Kidney epithelial cell (primary cell): ENCODE measurements around the gene SRPK3. TPM values are rescaled to one million over a fixed set of nuclear protein-coding genes. Genes with fewer than 3 reads are reported as not detected.

Experiments used
- DNase-seq: peaks from one replicate; pipeline ENCODE4 v3.0.0-alpha.2; 2010; ENCODE audit warnings: low read depth
- H3K27me3 ChIP-seq: 2 replicates; pipeline ENCODE4 v1.6.0; 2011; ENCODE audit warnings: low read length; ENCODE audit not compliant: control insufficient read depth, insufficient read depth
- H3K36me3 ChIP-seq: 2 replicates; pipeline ENCODE4 v1.5.1; 2011; ENCODE audit warnings: low read length; ENCODE audit not compliant: control insufficient read depth, insufficient read depth
- H3K4me3 ChIP-seq: 2 replicates; pipeline ENCODE4 v1.5.1; 2011; ENCODE audit warnings: low read depth, mild to moderate bottlenecking, control low read depth, low read length
- total RNA-seq: library from RNA; depleted of rRNA; stranded (reverse); fragments of >200 nt; gene quantifications from 2 replicates; pipeline ENCODE4 v1.2.3, GENCODE V29; 2015
- TF ChIP-seq, protein P1 (sequence below): IDR thresholded peaks from 2 replicates; pipeline ENCODE4 v1.5.1; 2011; ENCODE audit warnings: mild to moderate bottlenecking, moderate library complexity, low read length, control low read depth, inconsistent platforms; ENCODE audit not compliant: insufficient read depth, poor library complexity, severe bottlenecking

SRPK3 gene
- total RNA-seq, 1 donor from 2014 or later = 0.08 TPM

DNA sequence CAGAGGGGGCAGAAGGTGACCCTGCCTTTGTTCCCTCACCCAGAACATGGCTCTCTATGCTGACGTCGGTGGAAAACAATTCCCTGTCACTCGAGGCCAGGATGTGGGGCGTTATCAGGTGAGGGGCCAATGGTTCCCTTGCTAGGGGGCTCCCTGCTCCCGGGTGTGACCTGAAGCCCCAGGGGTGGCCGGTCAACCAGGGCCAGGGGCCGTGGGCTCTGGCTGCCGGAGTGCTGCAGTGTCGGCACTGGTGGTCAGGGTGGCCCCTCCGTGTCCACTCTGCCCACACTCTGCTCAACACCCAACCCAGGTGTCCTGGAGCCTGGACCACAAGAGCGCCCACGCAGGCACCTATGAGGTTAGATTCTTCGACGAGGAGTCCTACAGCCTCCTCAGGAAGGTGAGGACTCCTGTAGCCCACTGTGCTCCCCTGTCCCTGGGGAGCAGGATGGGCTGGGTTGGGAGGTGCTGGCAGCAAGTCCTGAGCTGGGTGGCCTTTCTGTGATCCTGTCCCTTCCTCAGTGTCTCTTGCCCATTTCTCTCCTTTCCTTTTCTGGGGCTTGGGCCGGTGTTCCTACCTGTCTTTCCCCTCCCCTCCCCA lies 16.7 kb downstream of the SRPK3 start:
- DNase-seq = no peak
- Histone ChIP-seq H3K4me3 (no peak overlapping the region), H3K36me3 (peaks cover 2% of the 10 kb centered on the region), H3K27me3 (no peaks in the 10 kb centered on the region)
- TF ChIP-seq, protein P1, sequence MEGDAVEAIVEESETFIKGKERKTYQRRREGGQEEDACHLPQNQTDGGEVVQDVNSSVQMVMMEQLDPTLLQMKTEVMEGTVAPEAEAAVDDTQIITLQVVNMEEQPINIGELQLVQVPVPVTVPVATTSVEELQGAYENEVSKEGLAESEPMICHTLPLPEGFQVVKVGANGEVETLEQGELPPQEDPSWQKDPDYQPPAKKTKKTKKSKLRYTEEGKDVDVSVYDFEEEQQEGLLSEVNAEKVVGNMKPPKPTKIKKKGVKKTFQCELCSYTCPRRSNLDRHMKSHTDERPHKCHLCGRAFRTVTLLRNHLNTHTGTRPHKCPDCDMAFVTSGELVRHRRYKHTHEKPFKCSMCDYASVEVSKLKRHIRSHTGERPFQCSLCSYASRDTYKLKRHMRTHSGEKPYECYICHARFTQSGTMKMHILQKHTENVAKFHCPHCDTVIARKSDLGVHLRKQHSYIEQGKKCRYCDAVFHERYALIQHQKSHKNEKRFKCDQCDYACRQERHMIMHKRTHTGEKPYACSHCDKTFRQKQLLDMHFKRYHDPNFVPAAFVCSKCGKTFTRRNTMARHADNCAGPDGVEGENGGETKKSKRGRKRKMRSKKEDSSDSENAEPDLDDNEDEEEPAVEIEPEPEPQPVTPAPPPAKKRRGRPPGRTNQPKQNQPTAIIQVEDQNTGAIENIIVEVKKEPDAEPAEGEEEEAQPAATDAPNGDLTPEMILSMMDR = no peak

DNA sequence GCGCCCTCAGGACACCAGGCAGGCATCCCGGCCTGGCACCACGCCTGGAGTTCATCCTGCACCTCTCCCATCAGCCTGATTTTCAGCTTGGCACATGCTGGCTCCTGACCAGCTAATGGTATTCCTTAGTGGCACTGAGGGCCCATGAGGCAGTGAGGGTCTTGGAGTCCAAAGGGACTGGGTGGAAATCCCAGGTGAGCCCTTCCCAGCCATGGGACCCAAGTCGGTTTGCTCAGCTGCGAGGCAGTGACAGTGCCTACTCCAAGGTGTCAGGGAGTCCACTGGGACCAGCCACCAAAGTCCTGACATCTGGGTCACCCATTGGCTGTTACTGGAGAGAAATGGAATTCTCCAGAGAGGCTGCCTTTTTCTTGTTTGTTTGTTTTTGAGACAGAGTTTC lies 18.5 kb downstream of the SRPK3 start:
- no peaks in the 10 kb centered on the region for H3K27me3 ChIP-seq
- H3K4me3 ChIP-seq = no peak overlapping the region
- H3K36me3 ChIP-seq = peaks cover 2% of the 10 kb centered on the region
- TF ChIP-seq, protein P1 = no peak
- no peak for DNase-seq

DNA sequence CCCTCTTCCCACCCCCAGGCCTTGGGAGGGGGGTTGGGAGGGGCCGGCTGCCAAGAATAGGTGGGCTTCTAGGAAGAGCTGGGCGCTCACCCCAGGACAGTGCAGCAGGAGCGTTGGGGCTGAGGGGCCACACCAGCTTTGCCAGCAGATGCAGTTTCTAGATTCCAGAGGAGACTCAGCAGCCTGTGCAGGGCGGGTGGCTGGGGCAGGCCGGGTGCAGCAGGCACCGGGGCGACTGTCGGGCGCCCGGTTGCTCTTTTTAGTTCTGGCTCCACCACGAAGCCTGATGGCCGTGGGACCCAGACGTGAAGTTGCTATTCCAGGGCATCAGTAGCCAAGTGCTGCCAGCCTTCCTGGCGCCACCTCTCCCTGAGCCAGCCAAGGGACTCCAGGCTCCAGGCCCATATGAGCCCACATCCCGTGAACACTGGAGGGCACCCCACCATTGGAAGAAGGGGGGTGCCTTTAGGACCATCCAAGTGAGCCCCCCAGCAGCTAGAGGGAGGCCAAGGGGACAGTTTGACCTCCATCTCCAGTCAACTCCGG lies 19.4 kb downstream of the SRPK3 start:
- DNase-seq = no peak
- no peaks in the 10 kb centered on the region for H3K27me3 ChIP-seq
- H3K36me3 ChIP-seq = peaks cover 2% of the 10 kb centered on the region
- TF ChIP-seq, protein P1 = no peak
- no peak overlapping the region for H3K4me3 ChIP-seq

DNA sequence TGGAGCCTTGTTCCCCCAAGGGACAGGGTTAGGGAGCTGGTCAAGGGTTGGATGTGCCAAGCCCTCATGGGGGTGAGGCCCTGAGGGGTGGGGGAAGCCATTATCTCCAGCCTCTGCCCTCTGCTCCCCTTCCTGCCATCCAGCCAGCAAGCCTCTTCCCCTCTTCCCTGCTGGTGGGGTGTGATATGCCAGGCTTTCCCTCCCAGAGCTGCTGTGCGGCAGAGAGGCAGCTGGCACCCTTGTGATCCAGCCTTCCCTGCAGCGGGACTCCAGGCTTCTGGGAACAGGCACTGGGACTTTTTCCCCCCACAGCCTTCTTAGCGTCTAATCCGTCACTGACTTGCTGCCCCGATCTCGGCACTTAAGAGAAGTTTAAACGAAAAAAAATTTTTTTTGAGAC lies 19.9 kb downstream of the SRPK3 start:
- Histone ChIP-seq H3K36me3 (peaks cover 2% of the 10 kb centered on the region), H3K27me3 (no peaks in the 10 kb centered on the region), H3K4me3 (no peak overlapping the region)
- TF ChIP-seq, protein P1 = no peak
- no peak for DNase-seq

DNA sequence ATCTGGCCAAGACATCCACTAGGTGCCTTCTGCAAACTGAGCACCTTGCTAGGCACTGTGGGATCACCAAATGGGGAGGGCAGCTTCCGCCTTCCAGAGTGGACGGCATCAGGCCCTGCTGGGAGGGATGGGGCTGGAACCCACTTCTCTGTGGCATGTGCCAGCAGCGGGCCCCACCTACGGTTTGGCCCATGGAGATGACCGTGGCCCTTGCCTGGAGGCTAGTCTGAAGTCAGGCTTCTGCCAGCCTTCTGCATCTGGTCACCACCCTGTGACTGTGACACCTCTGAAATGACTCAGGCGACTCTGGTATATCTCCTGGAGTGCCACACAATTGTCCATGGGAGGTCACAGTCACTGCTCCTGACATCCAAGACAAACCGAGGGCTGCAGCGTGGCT lies 20.8 kb downstream of the SRPK3 start:
- Histone ChIP-seq H3K4me3 (no peak overlapping the region), H3K27me3 (no peaks in the 10 kb centered on the region), H3K36me3 (no peaks in the 10 kb centered on the region)
- DNase-seq = no peak
- TF ChIP-seq, protein P1 = no peak

DNA sequence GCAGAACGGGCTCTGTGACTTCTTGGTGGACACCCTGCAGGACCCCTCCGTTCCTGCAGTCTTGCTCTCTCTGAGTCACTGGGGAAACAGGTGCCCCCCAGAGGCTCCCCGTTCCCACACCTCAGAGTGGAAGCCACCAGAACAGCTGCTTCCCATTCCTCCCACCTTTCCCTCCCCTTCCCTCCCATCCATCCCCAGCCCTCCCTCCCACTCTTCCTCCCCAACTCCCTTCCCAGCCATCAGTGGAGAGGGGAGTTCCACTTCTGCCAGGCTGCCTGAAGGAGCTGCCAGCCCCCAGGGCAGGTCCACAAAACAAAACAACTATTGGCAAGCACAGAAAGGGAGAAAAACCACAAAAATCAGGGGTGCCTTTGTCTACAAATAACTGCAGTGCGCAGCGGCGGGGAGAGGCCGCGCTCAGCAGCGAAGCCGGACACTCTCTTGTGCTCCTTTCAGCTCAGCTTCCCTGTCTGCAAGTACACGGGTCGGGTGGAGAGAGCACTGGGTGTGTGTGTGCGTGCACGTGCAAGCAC lies 21.7 kb downstream of the SRPK3 start:
- Histone ChIP-seq H3K36me3 (no peaks in the 10 kb centered on the region), H3K4me3 (no peak overlapping the region), H3K27me3 (no peaks in the 10 kb centered on the region)
- no peak for DNase-seq
- TF ChIP-seq, protein P1 = no peak
